Hematopoietic multipotent progenitor cell treated with erythropoietin and hydrocortisone succinate and interleukin-3 and kit ligand, for 4 days (in vitro differentiated cells): Measurements from ENCODE around the gene MACROH2A1.
A peak's percentile ranks its signal among the peaks of the same experiment; 100 is the strongest.

Experiments used
- DNase-seq: peaks from one replicate; pipeline ENCODE4 v3.0.0-alpha.2; 2015

The MACROH2A1 gene

DNA sequence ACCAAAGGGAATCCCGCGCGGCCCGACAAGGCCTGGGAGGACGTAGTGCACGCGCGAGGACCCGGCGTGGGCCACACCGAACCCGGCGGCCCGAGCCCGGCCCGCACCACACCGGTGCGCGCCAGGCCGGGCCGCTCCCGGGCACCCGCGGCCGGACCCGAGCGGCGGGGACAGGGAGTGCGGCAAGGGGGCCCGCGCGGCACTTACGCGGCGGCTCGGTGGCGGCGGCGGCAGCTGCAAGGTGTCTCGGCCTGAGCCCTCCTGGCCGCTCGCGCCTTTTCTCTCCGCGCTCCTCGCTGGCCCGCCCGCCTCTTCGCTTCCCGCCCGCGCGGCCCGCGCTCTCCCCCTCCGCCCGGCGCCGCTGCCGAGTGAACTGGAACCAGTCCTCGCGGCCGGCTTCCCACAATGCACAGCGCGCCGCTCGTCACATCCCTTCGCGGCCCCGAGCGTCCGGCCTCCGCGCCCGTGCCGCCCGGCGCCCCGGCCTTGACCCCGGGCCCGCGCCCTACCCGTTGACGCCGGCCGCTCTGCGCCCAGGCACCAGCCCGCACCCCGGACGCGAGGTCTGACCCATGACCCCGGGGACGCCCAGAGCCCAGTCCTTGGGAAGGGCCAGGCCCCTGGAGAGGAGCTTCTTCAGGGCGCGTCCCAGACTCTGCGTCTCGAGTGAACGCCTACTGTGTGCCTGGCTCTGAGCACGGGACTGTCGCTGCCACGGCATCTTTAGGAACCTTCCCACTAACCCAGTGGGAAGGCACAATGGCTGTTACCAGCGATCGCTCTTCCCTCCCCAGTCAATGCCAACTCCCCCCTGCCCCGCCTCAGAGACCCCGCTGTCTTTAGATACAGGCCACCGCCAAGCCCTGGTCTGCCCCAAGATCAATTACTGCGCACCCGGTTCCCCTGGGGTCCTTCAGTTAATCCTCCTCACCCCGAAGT lies at the start of gene MACROH2A1:
MACROH2A1 (minus strand) TSS at position 377 of the 939 bp plus-strand sequence. CDS start 10,138 bp downstream, outside the sequence.
- DNase-seq: peak; percentile 95

DNA sequence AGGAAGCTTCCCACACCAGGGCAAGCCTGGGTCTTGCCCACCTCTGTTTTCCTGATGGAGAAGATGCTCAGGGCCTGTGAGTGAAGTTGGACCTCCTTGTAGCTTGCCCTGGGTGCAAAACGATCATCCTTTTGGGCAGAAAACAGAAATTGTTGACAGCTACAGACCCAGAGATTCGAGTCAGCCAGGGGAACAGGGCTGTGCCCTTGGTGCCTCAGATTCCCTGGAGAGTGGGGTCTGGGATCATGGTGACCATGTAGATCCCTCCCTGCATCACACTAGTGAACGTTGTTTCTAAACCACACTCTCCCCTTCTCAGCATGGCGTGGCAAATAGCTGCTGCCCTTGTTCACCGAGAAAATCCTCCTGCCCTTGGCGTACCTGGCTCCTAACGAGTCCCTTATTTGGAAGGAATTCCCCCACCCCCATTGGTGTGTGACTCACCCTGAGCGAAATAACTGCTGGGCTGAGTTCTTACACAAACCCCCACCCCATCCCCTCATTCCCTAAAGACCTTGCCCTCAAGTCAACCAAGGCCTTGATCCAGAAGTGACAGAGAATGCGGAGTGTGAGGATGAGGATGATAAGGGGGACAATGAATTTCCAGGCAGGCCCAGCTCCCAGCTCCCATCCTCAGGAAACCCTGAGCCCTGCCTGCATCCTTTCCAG lies 49.2 kb upstream of the MACROH2A1 start:
- DNase-seq: no peak

DNA sequence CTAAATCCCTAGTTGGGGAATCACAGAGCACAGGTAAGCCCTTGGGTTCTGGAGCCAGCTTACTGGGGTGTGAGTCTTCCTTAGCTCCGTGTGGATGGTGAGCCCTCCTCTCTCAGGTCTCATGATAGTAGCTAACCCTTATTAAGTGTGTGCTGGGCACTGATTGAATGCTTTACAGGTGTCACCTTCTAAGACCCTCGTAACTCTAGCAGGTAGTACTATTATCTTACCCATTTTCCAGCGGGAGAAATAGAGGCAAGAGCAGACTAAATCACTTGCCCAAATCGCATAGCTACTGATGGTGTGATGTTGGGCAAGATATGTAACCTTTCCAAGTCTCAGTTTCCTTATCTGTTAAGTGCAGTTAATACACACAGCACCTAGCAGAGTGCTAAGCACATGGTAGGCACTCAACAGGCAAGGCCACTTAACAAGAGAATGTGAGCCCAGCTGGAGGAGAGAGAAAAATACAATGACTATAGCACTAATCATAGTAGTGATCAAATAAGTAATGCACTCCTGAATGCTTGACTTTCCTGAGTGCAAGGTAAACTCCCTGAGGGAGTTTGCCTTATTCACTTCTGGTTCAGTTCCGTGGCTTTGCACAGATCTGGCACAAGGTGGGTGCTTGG lies 48.4 kb upstream of the MACROH2A1 start, which contains the start of gene DCANP1:
DCANP1 (minus strand) TSS at position 51 of the 632 bp plus-strand sequence. CDS start 240 bp downstream, outside the sequence.
- no peak for DNase-seq

DNA sequence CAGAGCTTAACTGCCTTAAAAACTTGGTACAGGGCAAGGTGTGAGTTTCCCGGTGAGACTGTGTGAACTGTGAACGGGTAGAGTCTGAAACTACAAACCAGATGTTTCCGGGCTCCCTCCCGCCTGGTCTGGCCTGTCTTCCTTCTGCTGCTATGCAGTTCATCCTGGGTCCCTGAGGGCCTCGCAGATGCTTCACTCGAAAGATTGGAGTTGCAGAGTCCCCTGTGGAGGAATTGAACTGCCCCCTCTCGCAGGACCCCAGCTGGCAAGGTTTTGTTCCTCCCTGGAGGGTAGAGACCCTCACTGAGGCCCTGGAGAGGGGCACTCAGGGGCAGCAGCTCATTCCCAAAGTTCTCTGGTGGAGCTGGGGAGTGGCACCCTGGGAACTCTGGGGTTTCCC lies 47.6 kb upstream of the MACROH2A1 start:
- DNase-seq: no peak

DNA sequence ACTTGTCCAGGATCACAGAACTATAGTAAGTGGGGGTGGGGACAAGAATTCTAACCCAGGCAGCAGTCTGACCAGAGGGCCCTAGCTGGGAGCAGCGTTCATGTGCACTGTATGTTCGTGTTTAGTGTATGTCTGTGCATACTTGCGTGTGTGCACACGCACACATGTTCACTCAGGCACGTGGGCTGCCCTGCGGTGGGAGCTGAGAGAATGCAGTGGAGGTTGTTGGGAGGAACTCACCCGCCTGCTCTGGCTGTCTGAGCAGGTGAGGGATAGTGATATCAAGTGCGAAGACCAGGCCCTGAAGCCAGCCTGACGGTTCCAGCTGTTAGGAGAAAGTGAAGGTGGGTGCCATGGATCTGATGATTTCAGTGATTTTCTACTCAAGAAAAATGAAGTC lies 47.2 kb upstream of the MACROH2A1 start:
- DNase-seq: no peak

DNA sequence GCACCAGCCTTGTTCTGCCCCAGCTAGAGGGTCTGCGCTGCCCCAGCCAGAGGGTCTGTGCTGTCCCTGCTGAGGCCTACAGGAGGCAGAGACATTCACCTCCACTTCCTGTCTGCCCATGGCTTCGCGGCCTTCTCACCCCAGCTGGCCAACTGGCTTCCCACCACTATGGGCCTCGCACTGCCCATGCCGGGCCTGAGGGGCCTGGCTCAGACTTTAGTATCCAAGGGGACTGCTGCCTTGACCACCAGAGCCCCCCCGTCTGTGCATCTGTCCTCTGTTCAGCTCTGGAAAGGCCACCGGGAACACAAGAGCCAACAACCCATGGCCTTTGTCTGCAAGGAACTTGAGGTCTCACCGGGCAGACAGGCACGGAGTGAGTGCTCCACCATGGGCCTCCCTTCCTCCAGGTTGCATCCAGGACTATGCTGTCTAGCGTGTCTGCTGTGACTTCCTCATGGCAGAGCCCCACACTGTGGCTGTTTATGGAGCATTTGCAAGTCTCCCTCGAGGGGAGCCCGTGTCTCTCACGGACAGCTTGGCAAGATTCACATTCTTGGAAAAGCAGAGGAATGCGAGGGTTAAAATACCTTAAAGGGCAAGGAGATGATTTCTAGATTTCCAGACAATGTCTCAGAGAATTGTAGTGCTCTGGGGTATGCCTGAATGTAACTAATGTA lies 46.4 kb upstream of the MACROH2A1 start:
- no peak for DNase-seq

DNA sequence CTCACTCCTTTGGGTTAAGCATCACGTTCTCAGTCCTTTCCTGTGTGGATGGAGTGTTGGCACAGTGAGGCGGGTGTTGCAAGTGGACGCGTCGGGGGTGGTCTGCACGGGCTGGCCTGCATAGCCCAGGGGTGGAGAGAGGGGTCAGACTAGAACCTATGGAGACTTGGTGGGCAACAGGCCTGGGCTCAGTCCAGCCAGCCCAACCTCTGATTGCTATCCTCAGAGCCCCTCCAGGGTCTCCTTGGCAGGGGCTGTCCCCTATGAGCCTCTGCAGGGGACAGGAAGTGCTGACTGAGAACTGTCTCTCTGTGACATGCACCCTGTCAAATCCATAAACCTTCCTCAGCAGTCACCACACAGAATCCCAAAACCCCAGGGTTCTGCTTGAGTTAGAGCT lies 45.9 kb upstream of the MACROH2A1 start:
- DNase-seq: no peak

DNA sequence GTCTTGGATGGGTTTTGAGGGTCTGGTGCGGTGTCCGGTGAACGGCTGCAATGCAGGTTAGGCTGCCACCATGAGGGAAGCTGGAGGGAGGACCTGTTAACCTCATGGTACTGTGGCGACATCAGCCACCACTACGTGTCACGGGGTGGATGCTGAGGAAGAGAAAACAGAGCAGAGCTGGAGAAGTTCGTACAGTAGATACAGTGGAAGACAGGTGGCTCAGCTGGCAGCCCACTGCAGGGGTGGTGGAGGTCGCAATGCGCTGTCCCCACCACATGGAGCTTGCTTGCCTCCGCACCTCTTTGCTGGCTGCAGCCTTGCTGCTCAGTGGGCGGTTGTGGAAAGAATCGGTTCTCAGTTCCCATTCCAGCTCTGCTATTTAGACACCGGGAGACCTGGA lies 45.3 kb upstream of the MACROH2A1 start:
- DNase-seq: no peak

DNA sequence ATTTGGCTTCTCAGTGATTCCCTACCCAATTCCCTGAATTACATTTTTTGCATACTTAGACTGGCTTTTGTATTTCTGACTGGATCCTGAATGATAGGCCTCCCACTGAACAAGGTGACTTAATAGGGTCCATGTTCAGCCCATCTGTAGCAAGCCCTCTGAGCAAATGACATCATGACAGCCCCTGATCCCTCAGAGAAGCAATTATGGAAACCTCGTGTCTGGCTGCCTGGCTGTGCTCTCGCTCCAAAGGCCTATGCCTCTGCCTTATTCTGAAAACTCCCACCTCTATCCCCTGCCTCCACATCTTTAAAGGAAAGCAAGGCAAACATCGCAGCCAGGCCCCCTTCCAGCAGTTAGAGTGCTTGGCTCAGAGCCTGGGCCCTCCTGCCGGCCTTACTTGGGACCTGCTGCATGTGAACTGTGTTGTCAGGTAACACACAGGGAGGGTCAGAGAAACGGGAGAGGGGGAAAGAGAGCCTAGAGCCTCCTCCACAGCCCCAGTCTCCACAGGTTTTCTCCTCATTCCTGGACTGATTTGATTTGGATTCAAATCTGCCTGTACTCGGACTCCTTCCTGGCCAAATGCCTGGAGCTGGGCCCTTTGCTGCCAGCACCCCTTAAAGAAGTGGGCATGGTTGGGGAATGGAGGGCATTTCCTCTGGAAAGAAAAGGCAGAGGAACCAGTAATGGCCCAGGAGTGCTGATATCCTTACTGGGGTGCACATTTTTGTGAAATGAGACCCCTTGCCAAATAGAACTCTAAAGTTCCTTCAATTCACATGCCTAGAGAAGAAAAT lies 44.3 kb upstream of the MACROH2A1 start:
- DNase-seq: no peak

DNA sequence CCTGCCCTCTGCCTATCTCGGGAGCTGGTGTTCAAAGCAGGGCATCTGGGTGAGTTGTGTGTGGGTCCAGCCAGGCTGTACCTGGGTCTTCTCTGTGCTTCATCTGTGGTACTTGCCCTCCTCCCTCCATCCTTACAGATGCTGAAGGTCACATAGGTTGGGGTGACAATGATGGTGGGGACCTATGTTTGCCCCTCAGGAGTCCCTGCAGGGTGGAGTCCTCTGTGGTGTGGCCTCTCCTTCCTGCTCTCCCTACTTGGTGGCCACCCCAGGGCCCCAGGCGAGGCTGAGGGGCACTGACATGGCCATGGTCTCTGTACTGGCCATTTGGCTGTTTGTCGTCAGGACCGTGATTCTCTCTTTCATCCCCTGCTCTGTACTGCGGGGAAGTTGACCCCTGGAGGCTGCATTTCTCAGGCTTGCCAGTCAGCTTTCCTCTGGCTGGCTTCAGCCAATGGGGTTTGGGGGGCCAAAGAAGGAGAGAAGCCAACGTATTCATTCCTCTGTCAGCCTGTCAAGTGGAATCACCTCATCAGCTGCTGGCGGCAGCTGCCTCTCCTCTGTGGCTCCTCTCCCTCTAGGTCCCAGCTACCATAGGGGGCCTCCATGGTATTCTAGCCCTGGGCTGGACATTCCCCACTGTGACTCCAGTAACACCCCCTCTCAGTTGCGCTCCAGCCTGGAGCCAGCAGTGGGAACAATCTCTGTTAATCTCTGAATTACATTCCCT lies 43.6 kb upstream of the MACROH2A1 start:
- DNase-seq: no peak

DNA sequence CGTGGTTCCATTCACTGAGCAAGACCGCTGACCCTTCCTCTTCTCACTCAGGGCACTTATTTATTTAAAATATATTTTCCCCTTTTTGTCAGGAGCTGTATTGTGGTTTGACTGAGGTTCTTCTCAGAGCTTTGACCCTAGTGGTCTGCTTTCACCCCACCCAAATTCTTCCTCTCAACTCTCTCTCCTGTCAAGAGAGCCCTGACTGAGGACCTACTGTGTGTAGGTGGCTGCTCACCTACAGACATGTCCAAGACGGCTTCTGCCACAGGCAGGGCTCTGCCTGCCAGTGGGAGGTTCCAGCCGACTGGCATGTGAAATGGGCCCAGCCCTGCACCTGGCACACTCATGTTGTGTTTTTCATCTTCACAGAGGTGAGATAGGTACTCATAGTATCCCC lies 42.9 kb upstream of the MACROH2A1 start:
- DNase-seq: no peak

DNA sequence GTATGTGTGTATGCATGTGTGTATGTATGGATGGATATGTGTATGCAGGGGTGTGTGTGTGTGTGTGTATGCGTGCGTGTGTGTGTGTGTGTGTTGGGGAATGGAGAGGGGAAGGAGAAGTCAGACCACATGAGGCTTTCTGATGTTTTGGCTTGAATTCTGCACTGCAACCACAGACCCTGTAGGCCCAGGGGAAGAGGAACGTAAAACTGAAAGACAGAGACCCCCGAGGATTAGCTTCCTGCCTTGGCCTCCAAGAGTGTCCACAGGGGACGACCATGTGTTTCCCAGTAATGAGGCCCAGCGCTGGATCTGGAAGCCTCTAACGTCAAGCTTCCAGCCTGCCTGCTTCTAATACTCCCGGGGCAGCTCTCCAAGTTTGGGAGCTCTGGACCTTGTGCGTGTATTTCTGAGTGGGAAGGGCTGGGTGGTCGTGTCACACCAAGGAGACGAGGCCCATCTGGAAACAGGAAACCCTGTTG lies 42.4 kb upstream of the MACROH2A1 start:
- peak; percentile 59 for DNase-seq

DNA sequence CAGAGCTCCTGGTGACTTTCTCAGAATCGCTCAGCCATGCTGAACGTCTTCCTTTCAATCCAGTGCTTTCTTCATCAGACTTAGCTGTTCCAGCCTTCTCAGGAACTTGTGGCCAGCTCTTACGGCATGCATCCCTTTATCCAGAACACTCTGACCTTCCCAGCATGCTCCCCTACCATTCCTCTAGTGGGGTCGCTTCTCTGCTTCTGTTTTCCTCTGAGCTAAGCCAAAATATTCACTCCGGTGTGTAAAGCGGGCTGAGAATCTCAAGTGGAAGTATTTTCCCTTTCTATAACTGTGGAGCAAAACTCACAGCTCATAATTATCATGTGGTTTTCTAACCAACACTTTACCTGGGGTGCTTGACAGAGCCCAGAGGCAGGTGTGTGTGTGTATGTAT lies 41.9 kb upstream of the MACROH2A1 start:
- DNase-seq: no peak

DNA sequence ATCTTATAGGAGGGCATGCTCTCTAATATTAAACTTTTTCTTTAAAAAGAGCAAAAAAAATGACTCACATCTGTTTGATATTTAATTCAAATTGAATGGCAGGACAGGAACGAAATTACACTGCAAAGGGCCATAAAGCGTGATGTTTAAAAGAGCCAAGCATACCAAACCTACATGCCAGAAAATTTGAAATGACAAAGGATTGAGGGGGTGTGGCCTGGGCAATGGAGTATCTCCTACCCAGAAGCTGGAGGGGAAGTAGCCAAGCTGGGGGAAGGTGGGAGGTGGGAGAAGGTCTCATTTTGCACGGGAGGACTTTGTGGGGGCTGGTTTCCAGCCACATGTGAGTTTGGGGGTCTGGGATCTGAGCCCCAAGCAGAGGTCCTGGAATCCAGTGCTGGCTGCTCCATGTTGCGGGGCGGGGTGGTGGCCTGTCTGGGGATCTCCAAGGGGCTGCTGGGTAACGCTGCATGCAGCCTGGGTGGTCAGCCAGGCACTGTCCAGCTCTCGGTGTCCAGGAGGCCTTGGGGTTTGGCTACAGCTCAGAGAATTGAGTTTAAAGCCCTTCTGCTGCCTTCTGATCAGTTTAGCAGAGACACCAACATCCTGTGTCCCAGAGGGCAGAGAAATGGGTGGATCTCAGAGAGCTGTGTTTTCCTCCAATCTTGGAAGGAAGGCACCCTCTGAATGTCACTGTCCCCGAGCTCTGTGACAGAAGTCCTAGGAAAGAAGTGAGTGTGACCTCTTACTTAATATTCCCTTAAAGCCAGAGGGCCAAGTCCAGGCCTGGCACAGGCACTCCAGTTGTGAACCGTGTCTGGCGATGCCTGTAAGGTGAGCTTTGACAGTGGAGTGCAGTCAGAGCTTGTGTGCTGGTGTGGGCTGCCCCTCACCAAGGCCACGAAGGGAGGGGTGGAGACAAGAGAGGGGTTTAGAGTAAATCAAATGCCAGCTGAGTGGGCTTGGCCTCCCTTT lies 40.5 kb upstream of the MACROH2A1 start:
- no peak for DNase-seq

DNA sequence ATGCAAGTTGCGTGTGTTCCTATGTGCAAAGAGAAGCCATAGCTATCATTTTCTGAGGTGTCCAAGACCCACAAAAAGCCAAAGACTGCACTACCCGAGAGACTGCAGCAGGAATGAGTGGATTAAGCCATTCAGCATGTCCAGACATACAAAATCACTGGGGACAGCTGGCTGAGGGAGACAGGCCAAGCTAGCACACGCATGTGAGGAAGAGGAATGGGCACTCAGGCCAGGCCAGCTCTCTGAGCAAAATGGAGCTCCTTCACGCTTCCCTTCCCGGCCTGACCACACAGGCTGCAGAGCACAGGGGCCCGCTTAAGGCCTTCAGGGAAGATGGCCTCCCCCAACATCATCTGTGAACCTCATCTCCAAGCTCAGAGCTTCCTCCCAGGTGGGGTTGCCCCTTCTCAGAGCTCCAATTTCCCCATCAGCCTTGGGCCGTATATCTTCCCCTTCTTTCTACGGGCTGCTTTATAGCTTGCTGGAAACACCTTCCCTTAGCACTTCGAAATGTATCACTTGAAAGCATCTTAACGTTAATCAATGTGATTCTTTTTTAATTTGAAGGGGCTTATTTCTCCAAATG lies 39.7 kb upstream of the MACROH2A1 start:
- DNase-seq: no peak

DNA sequence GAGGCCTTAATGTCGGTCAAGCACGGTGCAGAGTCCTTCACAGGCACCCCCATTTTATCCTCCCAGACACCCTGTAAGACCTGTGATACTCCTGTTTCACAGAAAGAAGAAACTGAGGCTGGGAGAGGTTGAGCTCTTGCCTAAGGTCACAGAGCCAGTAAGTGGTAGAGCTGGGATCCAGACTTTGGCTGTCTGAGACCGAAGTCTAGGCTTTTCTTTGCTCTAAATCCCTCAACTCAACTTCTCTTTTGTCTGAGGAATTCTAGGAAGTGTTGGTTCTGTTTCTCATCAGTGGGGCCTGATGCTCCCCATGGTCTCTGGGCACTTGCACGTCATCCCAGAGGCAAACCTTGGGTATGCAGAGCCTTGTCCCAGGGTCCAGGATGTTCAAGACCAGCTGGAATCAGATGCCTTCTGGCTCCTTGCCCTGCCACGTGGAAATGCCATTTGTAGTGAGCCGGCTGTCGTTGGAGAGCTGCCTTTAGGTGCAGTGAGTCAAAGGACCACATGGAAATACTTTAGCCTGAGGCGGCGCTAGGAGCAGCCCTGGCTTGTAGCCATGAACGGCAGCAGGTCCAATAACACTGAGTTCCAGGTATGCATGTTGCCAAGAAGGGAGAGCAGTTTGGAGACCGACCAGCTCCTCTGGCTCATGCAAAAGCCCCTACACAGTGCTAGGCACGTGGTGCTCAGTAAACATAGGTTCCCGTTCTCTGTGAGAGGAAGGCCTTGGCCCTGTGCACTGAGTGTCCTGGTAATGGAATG lies 38.9 kb upstream of the MACROH2A1 start:
- DNase-seq: no peak

DNA sequence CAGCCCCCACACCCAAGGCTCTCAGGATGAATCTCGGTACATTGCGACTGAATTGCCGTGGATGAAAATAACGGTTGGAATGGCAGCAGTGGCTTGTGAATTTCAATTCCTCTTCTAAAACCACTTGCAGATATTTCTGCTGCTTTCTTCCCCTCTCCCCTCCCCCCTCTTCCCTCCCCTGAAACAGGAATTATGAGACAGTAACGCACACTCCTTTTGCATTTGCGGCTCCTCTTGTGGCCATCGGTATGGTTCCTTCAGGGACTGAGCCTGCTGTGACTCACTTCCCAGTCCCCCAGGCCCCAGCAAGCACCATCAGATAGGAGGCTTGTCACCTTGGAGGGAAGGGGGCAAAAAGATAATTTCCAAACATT lies 38.4 kb upstream of the MACROH2A1 start:
- DNase-seq: peak; percentile 64

DNA sequence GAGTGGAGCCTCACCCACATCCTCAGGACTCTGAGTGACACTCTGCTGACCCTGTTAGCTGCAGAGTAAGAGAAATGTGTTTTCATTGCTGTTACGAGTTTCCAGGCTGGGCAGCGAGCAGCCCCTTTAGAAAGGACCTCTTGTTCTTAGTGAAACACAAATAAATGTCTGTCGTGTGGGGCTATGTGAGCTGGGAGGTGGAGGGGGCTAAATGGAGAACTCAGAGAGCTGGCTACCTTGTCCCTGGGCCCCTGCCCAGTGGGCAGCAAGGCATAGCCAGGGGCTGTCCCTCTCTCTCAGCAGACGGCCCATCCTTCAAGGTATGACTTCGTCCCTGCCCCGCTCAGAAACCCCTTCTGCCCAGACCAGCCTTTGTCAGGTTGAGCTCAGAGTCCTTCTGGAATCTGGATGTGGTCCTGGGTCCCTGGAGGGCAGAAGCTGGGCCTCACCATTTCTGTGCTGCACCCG lies 38.0 kb upstream of the MACROH2A1 start:
- DNase-seq: no peak
